Astrocyte of the spinal cord (primary cell): ENCODE results near the gene ATP9B.
"Not testable (repeated sequence)": the region's sequence is repeated elsewhere in the genome, so short reads cannot be mapped to it uniquely, and the experiment has no call there.

ENCODE experiments used
- DNase-seq: peaks from one replicate; pipeline ENCODE4 v3.0.0; 2011; ENCODE audit warnings: low read depth, low spot score
- H3K4me3 ChIP-seq: 2 replicates; pipeline ENCODE4 v1.5.1; 2011; ENCODE audit warnings: low read depth, mild to moderate bottlenecking, low read length, moderate library complexity
- CTCF ChIP-seq: IDR thresholded peaks from 2 replicates; pipeline ENCODE4 v1.5.1; 2012; ENCODE audit warnings: low read depth, mild to moderate bottlenecking, low read length, inconsistent platforms
- in situ Hi-C: cut with HindIII; loops from 2 replicates; pipeline ENCODE4 v1.10.0; 2017; ENCODE audit warnings: low sequenced_read_pairs

The ATP9B gene

DNA sequence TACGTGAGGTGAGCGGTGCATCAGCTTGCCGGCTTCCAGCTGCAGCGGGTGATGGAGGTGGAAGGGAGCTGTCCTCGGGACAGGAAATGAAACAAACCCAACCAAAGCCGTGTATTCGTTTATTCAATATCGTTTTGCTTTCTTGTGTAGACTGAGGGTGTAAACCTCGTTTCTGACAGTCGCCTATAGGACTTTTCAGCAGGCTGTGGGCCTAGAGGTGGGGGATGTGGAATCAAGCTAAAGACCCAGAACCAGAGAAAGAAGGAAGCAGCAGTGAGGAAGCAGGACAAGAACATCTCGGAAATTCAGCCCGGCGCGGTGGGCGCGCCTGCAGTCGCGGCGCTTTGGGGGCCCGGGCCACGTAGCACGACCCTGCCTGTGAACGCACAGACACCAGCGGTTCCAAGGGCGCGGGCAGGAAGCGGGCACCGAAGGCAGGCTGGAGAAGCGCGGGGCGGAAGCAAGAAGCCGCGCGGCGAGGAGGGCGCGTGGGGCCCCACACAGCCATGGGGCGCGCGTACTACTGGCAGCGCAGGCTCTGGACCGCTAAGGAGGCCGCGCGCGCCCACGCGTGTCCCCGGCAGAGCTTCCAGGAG lies 755 bp upstream of the ATP9B start:
- peak overlapping the region; percentile 42 for H3K4me3 ChIP-seq
- TF ChIP-seq CTCF, result no peak
- in situ Hi-C loops, result no loop called here
- DNase-seq, result peak; percentile 1

- in situ Hi-C loops, result no loop called here
- TF ChIP-seq CTCF, result no peak
- peak; percentile 32 for DNase-seq
- H3K4me3 ChIP-seq, result peak overlapping the region; percentile 81
Observed at GRCh38 chr18:79069717-79070151, 540 bp downstream of the ATP9B start.

- DNase-seq, result no peak
- peak overlapping the region; percentile 81 for H3K4me3 ChIP-seq
- in situ Hi-C loops, result no loop called here
- TF ChIP-seq CTCF, result no peak
Observed at GRCh38 chr18:79070486-79070885, 1.3 kb downstream of the ATP9B start.

DNA sequence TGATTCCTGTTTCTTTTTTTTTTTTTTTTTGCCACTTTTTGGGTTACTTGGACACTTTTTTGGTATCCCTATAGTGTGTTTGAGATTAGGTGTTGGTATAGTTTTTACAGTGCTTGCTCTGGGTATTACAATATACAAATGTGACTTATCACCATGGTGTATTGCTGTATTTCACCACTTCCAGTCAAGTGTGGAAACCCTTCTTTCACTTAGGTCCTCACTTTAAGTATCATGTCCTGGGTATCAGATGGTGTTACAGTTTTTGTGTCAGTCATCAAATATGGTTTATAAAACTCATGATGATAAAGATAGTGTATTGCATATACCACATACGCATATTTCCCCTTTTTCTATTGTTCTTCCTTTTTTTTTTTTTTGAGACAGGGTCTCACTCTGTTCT lies 1.8 kb downstream of the ATP9B start:
- DNase-seq, result no peak
- in situ Hi-C loops, result no loop called here
- no peak for TF ChIP-seq CTCF
- no peak overlapping the region for H3K4me3 ChIP-seq

DNA sequence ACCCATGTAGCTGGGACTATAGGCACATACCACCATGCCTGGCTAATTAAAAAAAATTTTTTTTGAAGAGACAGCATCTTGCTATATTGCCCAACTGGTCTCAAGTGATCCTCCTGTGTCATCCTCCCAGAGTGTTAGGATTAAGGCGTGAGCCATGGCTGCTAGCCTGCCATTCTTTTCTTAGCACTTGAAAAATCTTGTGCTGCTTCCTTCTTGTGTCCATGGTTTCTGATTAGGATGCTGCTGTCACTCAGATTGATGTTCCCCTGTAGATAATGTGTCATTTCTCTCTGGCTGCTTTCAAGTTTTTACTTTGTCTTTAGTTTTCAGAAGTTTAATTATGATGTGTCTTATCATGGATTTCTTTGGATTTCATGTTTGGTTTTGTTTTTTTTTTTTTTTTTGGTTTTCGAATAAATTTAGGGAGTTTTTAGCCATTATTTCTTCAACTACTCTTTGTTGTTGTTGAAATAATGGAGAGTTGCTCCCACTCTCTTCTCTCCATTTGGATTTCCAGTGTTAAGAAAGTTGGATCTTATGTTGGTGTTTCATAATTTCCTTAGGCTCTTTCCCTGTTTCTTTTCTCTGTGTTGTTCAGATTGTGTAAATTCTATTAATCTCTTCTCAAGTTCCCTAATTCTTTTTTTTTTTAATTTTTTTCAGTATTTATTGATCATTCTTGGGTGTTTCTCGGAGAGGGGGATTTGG lies 2.5 kb downstream of the ATP9B start:
- in situ Hi-C loops, result no loop called here
- DNase-seq, result no peak
- H3K4me3 ChIP-seq, result no peak overlapping the region
- TF ChIP-seq CTCF, result no peak

GRCh38 chr18:79072655-79073054 lies 3.5 kb downstream of the ATP9B start:
- H3K4me3 ChIP-seq, DNase-seq, in situ Hi-C loops: not testable (repeated sequence)

DNA sequence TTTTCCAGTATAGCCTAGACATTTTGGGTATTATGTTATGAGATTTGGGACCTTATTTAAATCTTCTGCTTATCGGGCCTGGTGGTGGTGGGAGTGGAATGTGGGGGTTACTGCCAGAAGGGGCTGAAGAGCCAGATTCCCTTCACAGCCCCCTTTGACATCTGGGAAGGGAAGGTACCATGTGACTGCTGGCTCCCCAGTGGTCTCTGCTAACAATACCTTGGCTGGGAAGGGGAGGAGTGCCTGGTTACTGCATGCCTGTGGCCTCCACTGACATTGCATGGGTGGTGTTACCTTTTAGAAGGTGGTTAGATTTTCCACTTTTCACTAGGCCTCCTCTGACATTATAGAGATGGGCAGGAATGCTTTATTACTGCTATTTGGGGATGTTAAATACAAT lies 8.0 kb downstream of the ATP9B start:
- in situ Hi-C loops, result no loop called here
- no peak for TF ChIP-seq CTCF
- no peak overlapping the region for H3K4me3 ChIP-seq
- no peak for DNase-seq

DNA sequence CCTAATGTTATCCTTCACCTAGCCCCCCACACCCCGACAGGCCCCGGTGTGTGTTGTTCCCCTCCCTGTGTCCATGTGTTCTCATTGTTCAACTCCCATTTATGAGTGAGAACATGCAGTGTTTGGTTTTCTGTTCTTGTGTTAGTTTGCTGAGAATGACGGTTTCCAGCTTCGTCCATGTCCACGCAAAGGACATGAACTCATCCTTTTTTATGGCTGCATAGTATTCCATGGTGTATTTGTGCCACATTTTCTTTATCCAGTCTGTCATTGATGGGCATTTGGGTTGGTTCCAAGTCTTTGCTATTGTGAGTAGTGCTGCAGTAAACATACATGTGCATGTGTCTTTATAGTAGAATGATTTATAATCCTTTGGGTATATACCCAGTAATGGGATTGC lies 9.6 kb downstream of the ATP9B start:
- DNase-seq, H3K4me3 ChIP-seq, in situ Hi-C loops: not testable (repeated sequence)
